Measurements from ENCODE around the gene FAM171A1. TPM values are rescaled to one million over a fixed set of nuclear protein-coding genes. Genes with fewer than 3 reads are reported as not detected.

Gene FAM171A1
- total and polyA plus RNA-seq, 2 of the 13 experiments (the other 11 are each of a cell fraction or from before 2014, with no cell fraction given) = 21.5 to 34.7 TPM

- TF ChIP-seq ZBTB44 (CRISPR knock-in tag; IDR thresholded peaks at IDR 0.05) (no peak), BRD4 (CRISPR knock-in tag; IDR thresholded peaks at IDR 0.05) (no peak; the same call in 1 of the 2 replicates), ZNF512B (CRISPR knock-in tag; IDR thresholded peaks at IDR 0.05; ENCODE audit: borderline replicate concordance) (no peak), HNF1A (IDR thresholded peaks at IDR 0.05; ENCODE audit: low read depth) (peak; percentile 100), HNF1A (CRISPR knock-in tag; IDR thresholded peaks at IDR 0.05; ENCODE audit: borderline replicate concordance) (peak; percentile 99), TCF12 (IDR thresholded peaks at IDR 0.05) (no peak), TCF12 (CRISPR knock-in tag; IDR thresholded peaks at IDR 0.05) (0 out of 2 replicates have a peak, but pooled peaks have one; percentile 51), ZFP36L1 (CRISPR knock-in tag; IDR thresholded peaks at IDR 0.05) (no peak), ZNF691 (CRISPR knock-in tag; IDR thresholded peaks at IDR 0.05; ENCODE audit: borderline replicate concordance, low read depth) (0 out of 2 replicates have a peak, but pooled peaks have one; percentile 52), GTF2F1 (IDR thresholded peaks at IDR 0.05; ENCODE audit: low read length) (no peak), ZNF501 (CRISPR knock-in tag; IDR thresholded peaks at IDR 0.05) (no peak), ZNF343 (CRISPR knock-in tag; IDR thresholded peaks at IDR 0.05) (no peak), LCORL (IDR thresholded peaks at IDR 0.05) (no peak), LCORL (CRISPR knock-in tag; IDR thresholded peaks at IDR 0.05) (no peak), ZBED4 (CRISPR knock-in tag; IDR thresholded peaks at IDR 0.05; ENCODE audit: borderline replicate concordance) (no peak), ARNT (IDR thresholded peaks at IDR 0.05) (no peak)
Measured at GRCh38 chr10:15333909-15334649, 37.0 kb downstream of the FAM171A1 start (continued).
